Osteocyte (in vitro differentiated cells): ENCODE results near the gene CSTF3. TPM values are rescaled to one million over a fixed set of nuclear protein-coding genes. Genes with fewer than 3 reads are reported as not detected.
A peak's percentile ranks its signal among the peaks of the same experiment; 100 is the strongest.

Experiments
- DNase-seq: peaks from one replicate; pipeline ENCODE4 v3.0.0; 2021; ENCODE audit warnings: mixed read lengths; ENCODE audit not compliant: unreplicated experiment; ENCODE audit errors: extremely low spot score
- H3K27ac Mint-ChIP-seq: one replicate; pipeline ENCODE4 v1.8.0; 2021; ENCODE audit warnings: mild to moderate bottlenecking, mixed read lengths; ENCODE audit not compliant: unreplicated experiment
- H3K27me3 Mint-ChIP-seq: one replicate; pipeline ENCODE4 v1.8.0; 2021; ENCODE audit warnings: mixed read lengths; ENCODE audit not compliant: unreplicated experiment
- H3K36me3 Mint-ChIP-seq: one replicate; pipeline ENCODE4 v1.8.0; 2021; ENCODE audit warnings: mixed read lengths; ENCODE audit not compliant: unreplicated experiment
- H3K4me1 Mint-ChIP-seq: one replicate; pipeline ENCODE4 v1.8.0; 2021; ENCODE audit warnings: mixed read lengths; ENCODE audit not compliant: unreplicated experiment
- H3K4me3 Mint-ChIP-seq: one replicate; pipeline ENCODE4 v1.8.0; 2021; ENCODE audit warnings: mild to moderate bottlenecking, moderate library complexity, mixed read lengths; ENCODE audit not compliant: unreplicated experiment
- H3K9me3 Mint-ChIP-seq: one replicate; pipeline ENCODE4 v1.8.0; 2021; ENCODE audit warnings: mixed read lengths; ENCODE audit not compliant: unreplicated experiment
- total RNA-seq: library from RNA; stranded (reverse); gene quantifications from 2 replicates; pipeline ENCODE4 v1.2.1, GENCODE V29; 2021
- TF ChIP-seq, protein P1 (sequence below): fragments of 200-600 bp; sonication (generic); IDR thresholded peaks from 2 replicates; pipeline ENCODE4 v1.5.0; 2021; ENCODE audit warnings: antibody characterized with exemption, mild to moderate bottlenecking, moderate library complexity

The CSTF3 gene
- total RNA-seq, 1 donor from 2014 or later, result 27.8 TPM

GRCh38 chr11:33043221-33043830 is 118.0 kb downstream of the CSTF3 start:
- TF ChIP-seq, protein P1, sequence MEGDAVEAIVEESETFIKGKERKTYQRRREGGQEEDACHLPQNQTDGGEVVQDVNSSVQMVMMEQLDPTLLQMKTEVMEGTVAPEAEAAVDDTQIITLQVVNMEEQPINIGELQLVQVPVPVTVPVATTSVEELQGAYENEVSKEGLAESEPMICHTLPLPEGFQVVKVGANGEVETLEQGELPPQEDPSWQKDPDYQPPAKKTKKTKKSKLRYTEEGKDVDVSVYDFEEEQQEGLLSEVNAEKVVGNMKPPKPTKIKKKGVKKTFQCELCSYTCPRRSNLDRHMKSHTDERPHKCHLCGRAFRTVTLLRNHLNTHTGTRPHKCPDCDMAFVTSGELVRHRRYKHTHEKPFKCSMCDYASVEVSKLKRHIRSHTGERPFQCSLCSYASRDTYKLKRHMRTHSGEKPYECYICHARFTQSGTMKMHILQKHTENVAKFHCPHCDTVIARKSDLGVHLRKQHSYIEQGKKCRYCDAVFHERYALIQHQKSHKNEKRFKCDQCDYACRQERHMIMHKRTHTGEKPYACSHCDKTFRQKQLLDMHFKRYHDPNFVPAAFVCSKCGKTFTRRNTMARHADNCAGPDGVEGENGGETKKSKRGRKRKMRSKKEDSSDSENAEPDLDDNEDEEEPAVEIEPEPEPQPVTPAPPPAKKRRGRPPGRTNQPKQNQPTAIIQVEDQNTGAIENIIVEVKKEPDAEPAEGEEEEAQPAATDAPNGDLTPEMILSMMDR, result no peak
- H3K4me3 Mint-ChIP-seq, result no peak overlapping the region
- peaks cover 4% of the 10 kb centered on the region for H3K9me3 Mint-ChIP-seq
- no peaks in the 10 kb centered on the region for H3K27me3 Mint-ChIP-seq
- peaks cover 23% of the 10 kb centered on the region for H3K4me1 Mint-ChIP-seq
- peaks cover 34% of the 10 kb centered on the region for H3K36me3 Mint-ChIP-seq
- DNase-seq, result no peak
- H3K27ac Mint-ChIP-seq, result no peak overlapping the region

- Mint-ChIP-seq H3K9me3 (peaks cover 4% of the 10 kb centered on the region), H3K27ac (peak overlapping the region; percentile 91), H3K36me3 (peaks cover 16% of the 10 kb centered on the region), H3K4me3 (peak overlapping the region; percentile 85), H3K27me3 (no peaks in the 10 kb centered on the region), H3K4me1 (peaks cover 23% of the 10 kb centered on the region)
- TF ChIP-seq, protein P1, result no peak
- no peak for DNase-seq
Observed at GRCh38 chr11:33040862-33041453, 120.3 kb downstream of the CSTF3 start.

- DNase-seq, result no peak
- peak overlapping the region; percentile 91 for H3K27ac Mint-ChIP-seq
- TF ChIP-seq, protein P1, result no peak
- H3K4me3 Mint-ChIP-seq, result peak overlapping the region; percentile 85
- H3K9me3 Mint-ChIP-seq, result no peaks in the 10 kb centered on the region
- no peaks in the 10 kb centered on the region for H3K27me3 Mint-ChIP-seq
- H3K36me3 Mint-ChIP-seq, result peaks cover 9% of the 10 kb centered on the region
- H3K4me1 Mint-ChIP-seq, result peaks cover 19% of the 10 kb centered on the region
Observed at GRCh38 chr11:33040033-33040861, 121.0 kb downstream of the CSTF3 start.

DNA sequence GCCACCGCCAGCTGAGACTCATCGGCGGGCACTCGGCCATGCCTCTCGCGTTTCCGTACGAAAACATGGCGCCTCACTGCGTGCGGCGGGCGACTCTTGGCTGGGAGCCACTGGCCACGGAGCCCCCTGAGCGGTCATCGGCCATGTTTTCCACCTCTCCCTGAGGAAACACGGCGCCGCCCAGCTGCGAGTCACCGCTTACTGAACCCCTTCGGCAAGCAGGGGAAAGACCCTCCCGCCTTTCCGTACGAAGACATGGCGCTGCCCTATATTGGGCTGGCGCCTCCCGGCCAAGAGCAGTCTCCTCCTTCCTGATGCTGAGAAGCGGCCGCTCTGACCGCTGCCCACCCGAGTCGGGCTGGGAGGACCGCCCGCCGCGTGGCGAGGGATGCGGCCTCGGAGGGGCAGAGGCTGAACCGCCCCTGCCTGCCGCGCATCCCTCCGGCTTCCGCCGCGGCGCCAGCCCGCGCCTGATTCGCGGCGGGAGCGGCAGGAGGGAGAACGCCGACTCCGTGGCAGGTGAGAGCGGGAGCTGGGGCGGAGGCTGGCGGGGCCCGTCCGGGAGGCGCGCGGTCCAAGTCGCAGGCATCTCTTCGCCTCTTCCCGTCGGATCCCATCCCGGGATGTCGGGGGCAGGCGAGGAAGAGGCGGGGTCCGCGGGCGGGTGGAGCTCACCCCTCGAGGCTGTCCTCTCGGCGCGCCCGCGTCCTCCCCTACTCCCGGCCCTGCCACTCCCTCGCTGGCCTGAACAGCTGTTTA is 121.8 kb downstream of the CSTF3 start, which contains the start of gene TCP11L1:
Gene TCP11L1 (plus strand): TSS at position 299 of the 759 bp plus-strand sequence. CDS start 4,202 bp downstream, outside the sequence.
- H3K4me1 Mint-ChIP-seq, result peaks cover 19% of the 10 kb centered on the region
- peak within 1 kb of the TSS; percentile 99 for H3K27ac Mint-ChIP-seq
- H3K27me3 Mint-ChIP-seq, result no peaks in the 10 kb centered on the region
- H3K9me3 Mint-ChIP-seq, result no peaks in the 10 kb centered on the region
- TF ChIP-seq, protein P1, result no peak
- peak; percentile 98 for DNase-seq
- peak within 1 kb of the TSS; percentile 85 for H3K4me3 Mint-ChIP-seq
- peaks cover 2% of the 10 kb centered on the region for H3K36me3 Mint-ChIP-seq
